ENCODE data around the gene MST1R.

The MST1R gene

DNA sequence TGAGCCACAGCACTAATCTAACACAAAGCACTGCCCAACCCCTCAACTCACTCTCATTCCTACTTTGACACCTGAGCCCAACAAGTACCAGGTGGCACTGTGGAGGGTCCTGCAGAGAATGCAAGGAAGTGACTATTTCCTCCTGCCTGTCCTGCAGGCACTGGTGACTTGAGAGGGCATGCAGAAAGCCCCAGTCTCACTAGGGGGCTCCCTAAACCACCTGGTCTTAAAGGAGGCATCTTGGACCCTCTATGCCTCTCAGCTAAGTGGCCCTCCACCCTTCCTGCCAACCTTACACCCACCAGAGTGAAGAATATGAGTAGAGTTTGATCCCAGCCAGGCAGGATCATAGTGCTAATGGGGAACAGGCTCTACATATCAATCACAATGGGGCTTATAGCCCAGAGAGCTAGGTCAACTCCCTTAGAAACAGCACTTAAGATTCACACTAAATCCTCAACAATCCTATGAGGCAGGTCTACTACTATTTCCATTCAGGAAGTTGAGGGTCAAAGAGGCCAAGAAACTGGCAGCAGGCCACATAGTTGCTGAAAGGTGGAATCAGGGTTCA, 62.5 kb downstream of the MST1R start:
- DNase-seq (ENCODE audit: low read depth), result peak; percentile 33
- TF ChIP-seq, protein P1, sequence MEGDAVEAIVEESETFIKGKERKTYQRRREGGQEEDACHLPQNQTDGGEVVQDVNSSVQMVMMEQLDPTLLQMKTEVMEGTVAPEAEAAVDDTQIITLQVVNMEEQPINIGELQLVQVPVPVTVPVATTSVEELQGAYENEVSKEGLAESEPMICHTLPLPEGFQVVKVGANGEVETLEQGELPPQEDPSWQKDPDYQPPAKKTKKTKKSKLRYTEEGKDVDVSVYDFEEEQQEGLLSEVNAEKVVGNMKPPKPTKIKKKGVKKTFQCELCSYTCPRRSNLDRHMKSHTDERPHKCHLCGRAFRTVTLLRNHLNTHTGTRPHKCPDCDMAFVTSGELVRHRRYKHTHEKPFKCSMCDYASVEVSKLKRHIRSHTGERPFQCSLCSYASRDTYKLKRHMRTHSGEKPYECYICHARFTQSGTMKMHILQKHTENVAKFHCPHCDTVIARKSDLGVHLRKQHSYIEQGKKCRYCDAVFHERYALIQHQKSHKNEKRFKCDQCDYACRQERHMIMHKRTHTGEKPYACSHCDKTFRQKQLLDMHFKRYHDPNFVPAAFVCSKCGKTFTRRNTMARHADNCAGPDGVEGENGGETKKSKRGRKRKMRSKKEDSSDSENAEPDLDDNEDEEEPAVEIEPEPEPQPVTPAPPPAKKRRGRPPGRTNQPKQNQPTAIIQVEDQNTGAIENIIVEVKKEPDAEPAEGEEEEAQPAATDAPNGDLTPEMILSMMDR (conservative IDR thresholded peaks at IDR 0.05; ENCODE audit: low read depth, low read length), result peak; percentile 53
- no peak overlapping the region for H3K4me3 ChIP-seq (ENCODE audit: low read depth, low read length)

DNA sequence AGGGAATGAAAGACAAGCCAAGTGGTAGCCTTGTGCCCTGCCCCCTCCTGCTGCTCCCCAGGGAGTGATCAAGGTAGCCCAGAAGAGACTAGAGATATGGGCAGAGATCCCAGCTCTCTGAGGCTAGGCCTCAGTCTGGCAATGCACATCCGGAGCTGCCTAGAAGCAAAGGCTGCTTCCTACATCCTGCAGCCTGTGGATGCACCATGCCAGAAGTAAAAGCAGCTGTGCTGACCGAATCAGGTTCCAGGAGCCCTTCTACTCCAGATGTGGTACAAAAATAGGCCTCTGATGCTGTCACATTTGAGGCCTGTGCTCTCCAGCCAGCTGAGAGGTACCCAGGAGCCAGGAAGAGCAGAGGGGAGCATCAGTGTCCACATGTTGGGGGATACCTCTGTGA, 63.3 kb downstream of the MST1R start:
- TF ChIP-seq, protein P1 (conservative IDR thresholded peaks at IDR 0.05; ENCODE audit: low read depth, low read length), result no peak
- DNase-seq (ENCODE audit: low read depth), result peak; percentile 24

DNA sequence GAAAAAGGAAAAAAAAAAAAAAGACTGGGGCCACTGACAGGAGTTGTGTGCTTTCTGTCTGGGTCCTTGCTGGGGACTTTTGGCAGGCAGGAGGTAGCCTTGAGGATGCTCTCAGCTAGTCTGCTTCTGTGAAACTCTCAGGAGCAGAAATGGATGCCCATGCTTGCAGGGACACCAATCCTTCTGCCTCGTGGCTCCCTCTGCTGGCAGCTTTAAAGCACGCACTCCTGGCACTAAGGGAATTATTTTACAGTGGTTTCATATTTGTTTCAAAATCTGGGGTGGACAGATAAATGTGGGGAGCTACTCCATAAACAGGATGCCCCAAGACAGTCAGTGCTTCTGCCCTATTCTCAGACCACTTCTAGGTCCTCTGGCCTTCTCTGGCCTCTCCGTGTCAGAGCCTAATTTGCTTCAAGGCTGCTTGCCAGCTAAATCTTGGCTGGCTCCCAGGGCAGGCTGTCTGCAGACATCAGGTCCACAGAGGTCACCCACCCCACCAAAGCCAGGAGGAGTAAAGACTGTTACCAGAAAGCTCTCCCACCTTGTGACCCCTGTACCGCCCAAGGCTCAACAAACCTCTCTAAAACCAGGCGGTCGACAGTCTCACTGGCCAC, 64.4 kb downstream of the MST1R start:
- peak; percentile 89 for DNase-seq (ENCODE audit: low read depth)
- TF ChIP-seq, protein P1 (conservative IDR thresholded peaks at IDR 0.05; ENCODE audit: low read depth, low read length), result peak; percentile 96

More for the DNA sequence above, 63.3 kb downstream of the MST1R start:
- H3K4me3 ChIP-seq (ENCODE audit: low read depth, low read length), result no peak overlapping the region

More for the DNA sequence above, 64.4 kb downstream of the MST1R start:
- H3K4me3 ChIP-seq (ENCODE audit: low read depth, low read length), result no peak overlapping the region
